BE2C (cell line): ENCODE results near the gene TUT4.

ENCODE experiments used
- DNase-seq: peaks from one replicate; pipeline ENCODE4 v3.0.0-alpha.2; 2020
- H3K27me3 ChIP-seq: fragments of 250-450 bp; sonication (Bioruptor Pico); 2 replicates; pipeline ENCODE4 v1.5.1; 2020; ENCODE audit warnings: mild to moderate bottlenecking
- H3K36me3 ChIP-seq: fragments of 250-450 bp; sonication (Bioruptor Pico); 2 replicates; pipeline ENCODE4 v1.5.1; 2020; ENCODE audit warnings: mild to moderate bottlenecking
- H3K4me1 ChIP-seq: fragments of 250-450 bp; sonication (Bioruptor Pico); 2 replicates; pipeline ENCODE4 v1.5.1; 2020
- H3K4me3 ChIP-seq: 2 replicates; pipeline ENCODE4 v1.5.1; 2011; ENCODE audit warnings: low read depth, low read length
- H3K9me3 ChIP-seq: fragments of 250-450 bp; sonication (Bioruptor Pico); 2 replicates; pipeline ENCODE4 v1.5.1; 2020
- TF ChIP-seq, protein P1 (sequence below): IDR thresholded peaks from 2 replicates; pipeline ENCODE4 v1.5.1; 2012; ENCODE audit warnings: mild to moderate bottlenecking, low read depth, low read length

The TUT4 gene

GRCh38 chr1:52385376-52385775, 167.5 kb downstream of the TUT4 start:
- Histone ChIP-seq H3K4me1 (no peaks in the 10 kb centered on the region), H3K9me3 (no peaks in the 10 kb centered on the region), H3K27me3 (no peaks in the 10 kb centered on the region), H3K4me3 (no peak overlapping the region), H3K36me3 (peaks cover 6% of the 10 kb centered on the region)
- TF ChIP-seq, protein P1, sequence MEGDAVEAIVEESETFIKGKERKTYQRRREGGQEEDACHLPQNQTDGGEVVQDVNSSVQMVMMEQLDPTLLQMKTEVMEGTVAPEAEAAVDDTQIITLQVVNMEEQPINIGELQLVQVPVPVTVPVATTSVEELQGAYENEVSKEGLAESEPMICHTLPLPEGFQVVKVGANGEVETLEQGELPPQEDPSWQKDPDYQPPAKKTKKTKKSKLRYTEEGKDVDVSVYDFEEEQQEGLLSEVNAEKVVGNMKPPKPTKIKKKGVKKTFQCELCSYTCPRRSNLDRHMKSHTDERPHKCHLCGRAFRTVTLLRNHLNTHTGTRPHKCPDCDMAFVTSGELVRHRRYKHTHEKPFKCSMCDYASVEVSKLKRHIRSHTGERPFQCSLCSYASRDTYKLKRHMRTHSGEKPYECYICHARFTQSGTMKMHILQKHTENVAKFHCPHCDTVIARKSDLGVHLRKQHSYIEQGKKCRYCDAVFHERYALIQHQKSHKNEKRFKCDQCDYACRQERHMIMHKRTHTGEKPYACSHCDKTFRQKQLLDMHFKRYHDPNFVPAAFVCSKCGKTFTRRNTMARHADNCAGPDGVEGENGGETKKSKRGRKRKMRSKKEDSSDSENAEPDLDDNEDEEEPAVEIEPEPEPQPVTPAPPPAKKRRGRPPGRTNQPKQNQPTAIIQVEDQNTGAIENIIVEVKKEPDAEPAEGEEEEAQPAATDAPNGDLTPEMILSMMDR = no peak
- DNase-seq = no peak
